Stimulated activated memory B cell treated with anti-CD40 and anti-IgM and Interleukin-4, amounts not matched to agents 10 μg/mL and 1 μg/mL and 100 μg/mL, for 72 hours (primary cell): ENCODE measurements around the gene ZNF487.
"Not testable (repeated sequence)": the region's sequence is repeated elsewhere in the genome, so short reads cannot be mapped to it uniquely, and the experiment has no call there.

Experiments
- ATAC-seq: fragments of 150-1000 bp; cut with Tn5 transposase; 2 replicates; pipeline ENCODE4 v1.10.0; 2021
- H3K27ac Mint-ChIP-seq: one replicate; pipeline ENCODE4 v1.8.0; 2022; ENCODE audit warnings: mild to moderate bottlenecking, mixed read lengths
- H3K27me3 Mint-ChIP-seq: one replicate; pipeline ENCODE4 v1.8.0; 2022; ENCODE audit warnings: mixed read lengths
- H3K36me3 Mint-ChIP-seq: one replicate; pipeline ENCODE4 v1.8.0; 2022; ENCODE audit warnings: mixed read lengths
- H3K4me1 Mint-ChIP-seq: one replicate; pipeline ENCODE4 v1.8.0; 2022; ENCODE audit warnings: mixed read lengths
- H3K4me3 Mint-ChIP-seq: one replicate; pipeline ENCODE4 v1.8.0; 2022; ENCODE audit warnings: mild to moderate bottlenecking, moderate library complexity, mixed read lengths
- H3K9me3 Mint-ChIP-seq: one replicate; pipeline ENCODE4 v1.8.0; 2022; ENCODE audit warnings: mixed read lengths

The ZNF487 gene

GRCh38 chr10:43444897-43445466 lies 8.1 kb downstream of the ZNF487 start:
- ATAC-seq, result no peak
- Mint-ChIP-seq H3K27ac (no peak overlapping the region), H3K4me3 (no peak overlapping the region), H3K4me1 (peaks cover 6% of the 10 kb centered on the region), H3K27me3 (no peaks in the 10 kb centered on the region), H3K36me3 (peaks cover 25% of the 10 kb centered on the region), H3K9me3 (peaks cover 3% of the 10 kb centered on the region)

- ATAC-seq, result not testable (repeated sequence)
Observed at GRCh38 chr10:43446219-43447017, 9.5 kb downstream of the ZNF487 start.

GRCh38 chr10:43448742-43449141 lies 11.8 kb downstream of the ZNF487 start:
- Mint-ChIP-seq H3K36me3 (peaks cover 25% of the 10 kb centered on the region), H3K4me1 (peaks cover 24% of the 10 kb centered on the region), H3K9me3 (peaks cover 3% of the 10 kb centered on the region), H3K27ac (no peak overlapping the region), H3K4me3 (no peak overlapping the region), H3K27me3 (no peaks in the 10 kb centered on the region)
- no peak for ATAC-seq

More at GRCh38 chr10:43446219-43447017, 9.5 kb downstream of the ZNF487 start:
- not testable (repeated sequence) for H3K4me3 Mint-ChIP-seq, H3K27ac Mint-ChIP-seq, H3K27me3 Mint-ChIP-seq, H3K9me3 Mint-ChIP-seq, H3K4me1 Mint-ChIP-seq
- peaks cover 25% of the 10 kb centered on the region for H3K36me3 Mint-ChIP-seq

GRCh38 chr10:43452356-43452914 lies 15.5 kb downstream of the ZNF487 start:
- H3K4me3 Mint-ChIP-seq, result peak overlapping the region; percentile 43
- peaks cover 5% of the 10 kb centered on the region for H3K36me3 Mint-ChIP-seq
- no peaks in the 10 kb centered on the region for H3K27me3 Mint-ChIP-seq
- peak overlapping the region; percentile 99 for H3K27ac Mint-ChIP-seq
- peaks cover 48% of the 10 kb centered on the region for H3K4me1 Mint-ChIP-seq
- H3K9me3 Mint-ChIP-seq, result no peaks in the 10 kb centered on the region
- ATAC-seq, result no peak

- Mint-ChIP-seq H3K27ac (peak overlapping the region; percentile 99), H3K4me3 (peak overlapping the region; percentile 68), H3K9me3 (no peaks in the 10 kb centered on the region), H3K36me3 (peaks cover 5% of the 10 kb centered on the region), H3K27me3 (no peaks in the 10 kb centered on the region), H3K4me1 (peaks cover 48% of the 10 kb centered on the region)
- ATAC-seq, result peak; percentile 36
Observed at GRCh38 chr10:43453266-43453831, 16.4 kb downstream of the ZNF487 start.

GRCh38 chr10:43454025-43454424 lies 17.1 kb downstream of the ZNF487 start:
- not testable (repeated sequence) for H3K9me3 Mint-ChIP-seq, H3K27me3 Mint-ChIP-seq, ATAC-seq, H3K36me3 Mint-ChIP-seq
- peak overlapping the region; percentile 99 for H3K27ac Mint-ChIP-seq
- peaks cover 48% of the 10 kb centered on the region for H3K4me1 Mint-ChIP-seq
- H3K4me3 Mint-ChIP-seq, result peak overlapping the region; percentile 94

GRCh38 chr10:43456561-43456960 lies 19.6 kb downstream of the ZNF487 start:
- Mint-ChIP-seq H3K27ac (peak overlapping the region; percentile 99), H3K4me1 (peaks cover 46% of the 10 kb centered on the region)
- H3K36me3 Mint-ChIP-seq, H3K27me3 Mint-ChIP-seq, ATAC-seq, H3K9me3 Mint-ChIP-seq, H3K4me3 Mint-ChIP-seq: not testable (repeated sequence)

- Mint-ChIP-seq H3K36me3 (peaks cover 5% of the 10 kb centered on the region), H3K27ac (no peak overlapping the region), H3K9me3 (no peaks in the 10 kb centered on the region), H3K4me1 (peaks cover 37% of the 10 kb centered on the region), H3K27me3 (no peaks in the 10 kb centered on the region), H3K4me3 (no peak overlapping the region)
- ATAC-seq, result no peak
Observed at GRCh38 chr10:43458227-43458626, 21.3 kb downstream of the ZNF487 start.

GRCh38 chr10:43461950-43462349 lies 25.0 kb downstream of the ZNF487 start:
- H3K4me1 Mint-ChIP-seq, result peaks cover 8% of the 10 kb centered on the region
- H3K4me3 Mint-ChIP-seq, result peak overlapping the region; percentile 50
- ATAC-seq, result peak; percentile 65
- H3K9me3 Mint-ChIP-seq, result no peaks in the 10 kb centered on the region
- H3K36me3 Mint-ChIP-seq, result peaks cover 5% of the 10 kb centered on the region
- H3K27me3 Mint-ChIP-seq, result no peaks in the 10 kb centered on the region
- H3K27ac Mint-ChIP-seq, result no peak overlapping the region

- not testable (repeated sequence) for H3K36me3 Mint-ChIP-seq, H3K27ac Mint-ChIP-seq, ATAC-seq, H3K27me3 Mint-ChIP-seq, H3K4me3 Mint-ChIP-seq, H3K4me1 Mint-ChIP-seq, H3K9me3 Mint-ChIP-seq
Observed at GRCh38 chr10:43465086-43465735, 28.3 kb downstream of the ZNF487 start.

- H3K9me3 Mint-ChIP-seq, ATAC-seq, H3K27me3 Mint-ChIP-seq, H3K4me1 Mint-ChIP-seq, H3K4me3 Mint-ChIP-seq, H3K27ac Mint-ChIP-seq: not testable (repeated sequence)
- H3K36me3 Mint-ChIP-seq, result peaks cover 12% of the 10 kb centered on the region
Observed at GRCh38 chr10:43465736-43466120, 28.8 kb downstream of the ZNF487 start.

- H3K27ac Mint-ChIP-seq, result no peak overlapping the region
Observed at GRCh38 chr10:43471146-43471545, 34.2 kb downstream of the ZNF487 start.

GRCh38 chr10:43471935-43472720 lies 35.2 kb downstream of the ZNF487 start:
- peaks cover 4% of the 10 kb centered on the region for H3K9me3 Mint-ChIP-seq
- no peak overlapping the region for H3K27ac Mint-ChIP-seq
- ATAC-seq, result no peak
- H3K4me1 Mint-ChIP-seq, result no peaks in the 10 kb centered on the region
- H3K36me3 Mint-ChIP-seq, result peaks cover 47% of the 10 kb centered on the region
- no peaks in the 10 kb centered on the region for H3K27me3 Mint-ChIP-seq
- H3K4me3 Mint-ChIP-seq, result no peak overlapping the region

More at GRCh38 chr10:43471146-43471545, 34.2 kb downstream of the ZNF487 start:
- H3K9me3 Mint-ChIP-seq, result peaks cover 4% of the 10 kb centered on the region
- H3K4me1 Mint-ChIP-seq, result no peaks in the 10 kb centered on the region
- peaks cover 38% of the 10 kb centered on the region for H3K36me3 Mint-ChIP-seq
- no peak overlapping the region for H3K4me3 Mint-ChIP-seq
- H3K27me3 Mint-ChIP-seq, result no peaks in the 10 kb centered on the region
- ATAC-seq, result no peak

- ATAC-seq, result no peak
- H3K36me3 Mint-ChIP-seq, result peaks cover 65% of the 10 kb centered on the region
- H3K4me3 Mint-ChIP-seq, result no peak overlapping the region
- peaks cover 18% of the 10 kb centered on the region for H3K9me3 Mint-ChIP-seq
- no peak overlapping the region for H3K27ac Mint-ChIP-seq
- H3K27me3 Mint-ChIP-seq, result no peaks in the 10 kb centered on the region
- H3K4me1 Mint-ChIP-seq, result no peaks in the 10 kb centered on the region
Observed at GRCh38 chr10:43479275-43479674, 42.4 kb downstream of the ZNF487 start.
